Endothelial cell of umbilical vein (primary cell): ENCODE data around the gene DHX36. TPM values are rescaled to one million over a fixed set of nuclear protein-coding genes. Genes with fewer than 3 reads are reported as not detected.

Experiments used
- BruUV-seq: library from RNA; stranded (reverse); fragments of 400-500 nt; replicated peaks from 2 replicates; lab custom pipeline; 2021; lab: Mats Ljungman, UMichigan
- CTCF ChIA-PET: fragments of 300-600, 350-600 bp; sonication (Branson Sonifier 250); formaldehyde crosslinking; loops from one replicate; lab custom pipeline; 2021; ENCODE audit warnings: antibody characterized with exemption, inconsistent platforms; lab: Charles Lee
- POLR2A ChIA-PET: fragments of 300-600, 350-600 bp; sonication (Branson Sonifier 250); formaldehyde crosslinking; loops from one replicate; lab custom pipeline; 2021; ENCODE audit warnings: antibody characterized with exemption, inconsistent platforms; lab: Charles Lee
- DNase-seq: peaks from one replicate; pipeline ENCODE4 v3.0.0-alpha.2; 2011; ENCODE audit warnings: low read depth, low spot score
- FAIRE-seq: peaks from 2 replicates; lab custom pipeline; 2011; peaks lifted over from hg19 to GRCh38; lab: Jason Lieb, UNC
- H2AFZ ChIP-seq: 2 replicates; pipeline ENCODE4 v1.6.0; 2012; ENCODE audit warnings: low read depth, low read length, control low read depth, inconsistent platforms
- H3K27ac ChIP-seq: 2 replicates; pipeline ENCODE4 v1.5.1; 2011; ENCODE audit warnings: low read depth, mild to moderate bottlenecking, control low read depth, low read length, moderate library complexity; ENCODE audit not compliant: insufficient read depth
- H3K27me3 ChIP-seq, 2 experiments: 2 replicates each; pipeline versions ENCODE4 v1.6.0 to v1.6.1; 2011; ENCODE audit warnings: low read length in 2 of 2, mixed read lengths in 1 of 2; ENCODE audit not compliant: control insufficient read depth in 2 of 2, insufficient read depth in 2 of 2
- H3K36me3 ChIP-seq, 2 experiments: 2 replicates in 1 of 2; 3 replicates in 1 of 2; pipeline ENCODE4 v1.5.1; 2011; ENCODE audit warnings: low read length in 2 of 2, mild to moderate bottlenecking in 1 of 2, moderate library complexity in 1 of 2; ENCODE audit not compliant: control insufficient read depth in 2 of 2, insufficient read depth in 2 of 2; ENCODE audit errors: extremely low read depth in 1 of 2
- H3K4me1 ChIP-seq: 3 replicates; pipeline ENCODE4 v1.5.1; 2011; ENCODE audit warnings: mild to moderate bottlenecking, low read length; ENCODE audit not compliant: control insufficient read depth, insufficient read depth; ENCODE audit errors: extremely low read depth
- H3K4me2 ChIP-seq: 2 replicates; pipeline ENCODE4 v1.6.1; 2011; ENCODE audit warnings: low read length, control low read depth, mixed read lengths; ENCODE audit not compliant: insufficient read depth
- H3K4me3 ChIP-seq, 3 experiments: fragments of 200-600 bp in 1 of 3; sonication (generic), shearing (Covaris generic) in 1 of 3; replicated peaks in 1 of 3; 2 replicates each; pipeline ENCODE4 v1.5.1; 2011 to 2016; ENCODE audit warnings: control low read depth in 3 of 3, low read length in 3 of 3, mild to moderate bottlenecking in 2 of 3, inconsistent platforms in 1 of 3, low read depth in 1 of 3, moderate library complexity in 1 of 3; ENCODE audit not compliant: insufficient read depth in 1 of 3
- H3K79me2 ChIP-seq: 2 replicates; pipeline ENCODE4 v1.6.0; 2012; ENCODE audit warnings: low read length, inconsistent platforms; ENCODE audit not compliant: control insufficient read depth, insufficient read depth
- H3K9ac ChIP-seq: replicated peaks from 2 replicates; pipeline ENCODE3; 2011; ENCODE audit warnings: low read length, control low read depth; ENCODE audit not compliant: insufficient read depth; ENCODE audit errors: extremely low read depth
- H3K9me1 ChIP-seq: replicated peaks from 3 replicates; pipeline ENCODE4 v1.6.0; 2011; ENCODE audit warnings: mild to moderate bottlenecking, low read length; ENCODE audit not compliant: control insufficient read depth, insufficient read depth; ENCODE audit errors: extremely low read depth
- H3K9me3 ChIP-seq: replicated peaks from 2 replicates; pipeline ENCODE4 v1.5.1; 2012; ENCODE audit warnings: low read length, inconsistent platforms; ENCODE audit not compliant: control insufficient read depth, insufficient read depth
- H4K20me1 ChIP-seq: replicated peaks from 2 replicates; pipeline ENCODE3; 2011; ENCODE audit warnings: mild to moderate bottlenecking, low read length; ENCODE audit not compliant: control insufficient read depth, insufficient read depth; ENCODE audit errors: extremely low read depth
- CTCF ChIP-seq, 2 donors: IDR thresholded peaks; 1 replicate in 1 of 2; 2 replicates in 1 of 2; pipeline ENCODE4 v1.5.1; 2011; ENCODE audit warnings: low read length in 2 of 2, mild to moderate bottlenecking in 2 of 2, moderate library complexity in 2 of 2, control low read depth in 1 of 2, inconsistent platforms in 1 of 2, low read depth in 1 of 2; ENCODE audit not compliant: insufficient read depth in 1 of 2; ENCODE audit errors: extremely low read depth in 1 of 2
- EZH2 ChIP-seq: IDR thresholded peaks from 2 replicates; pipeline ENCODE4 v1.6.1; 2012; ENCODE audit warnings: borderline replicate concordance, low read depth, mild to moderate bottlenecking, moderate library complexity, low read length, inconsistent platforms; ENCODE audit not compliant: severe bottlenecking
- FOS ChIP-seq: IDR thresholded peaks from 2 replicates; pipeline ENCODE4 v1.6.1; 2011; ENCODE audit warnings: mild to moderate bottlenecking, low read length, moderate library complexity, borderline replicate concordance; ENCODE audit not compliant: insufficient read depth
- GATA2 ChIP-seq: IDR thresholded peaks from 2 replicates; pipeline ENCODE4 v1.7.0; 2011; ENCODE audit warnings: low read depth, mild to moderate bottlenecking, moderate library complexity, mixed read lengths, low read length; ENCODE audit not compliant: insufficient read length, insufficient read depth
- JUN ChIP-seq: IDR thresholded peaks from 2 replicates; pipeline ENCODE4 v1.6.1; 2011; ENCODE audit warnings: borderline replicate concordance, low read depth; ENCODE audit not compliant: insufficient read length, insufficient read depth
- MAX ChIP-seq: IDR thresholded peaks from 2 replicates; pipeline ENCODE4 v1.6.1; 2011; ENCODE audit not compliant: insufficient read depth, insufficient read length
- MYC ChIP-seq: IDR thresholded peaks from one replicate; pipeline ENCODE4 v1.6.1; 2011; ENCODE audit warnings: mild to moderate bottlenecking, low read depth, low read length
- POLR2A ChIP-seq: IDR thresholded peaks from 2 replicates; pipeline ENCODE4 v1.6.1; 2012; ENCODE audit warnings: low read depth, mild to moderate bottlenecking, control low read depth, low read length
- POLR2AphosphoS5 ChIP-seq: IDR thresholded peaks from 2 replicates; pipeline ENCODE4 v1.6.1; 2012; ENCODE audit warnings: low read depth, mild to moderate bottlenecking, control low read depth, low read length, moderate library complexity; ENCODE audit not compliant: insufficient read depth
- dilution Hi-C: fragments of 300-500 bp; cut with MboI; formaldehyde crosslinking; loops from one replicate; pipeline ENCODE4 v1.15.0; 2019; ENCODE audit warnings: low sequenced_read_pairs; ENCODE audit not compliant: extremely low pct_ligation_motif_present
- intact Hi-C: fragments of 100-400 bp; cut with micrococcal nuclease; formaldehyde crosslinking; loops from one replicate; pipeline ENCODE4 v1.10.0; 2022
- polyA plus RNA-seq, 4 experiments: library from polyadenylated mRNA; depleted of rRNA in 3 of 4; stranded (reverse) in 3 of 4; unstranded in 1 of 4; fragments of >200 nt; gene quantifications; 2 replicates each; pipeline versions ENCODE4 v1.2.1 to v1.2.3, GENCODE V29; 2011 to 2012; ENCODE audit warnings: missing spikeins in 1 of 4
- total RNA-seq: library from RNA; stranded (reverse); gene quantifications from 2 replicates; pipeline ENCODE4 v1.2.3, GENCODE V29; 2021

Gene DHX36
- total and polyA plus RNA-seq, 2 donors (not counting 3 experiments of a cell fraction or from before 2014, with no cell fraction given), result 19.6 to 52.7 TPM

GRCh38 chr3:154290187-154290586 is 34.1 kb downstream of the DHX36 start:
- dilution Hi-C loops, result no loop called here
- intact Hi-C loops, result no loop called here

GRCh38 chr3:154285221-154285620 is 39.1 kb downstream of the DHX36 start:
- intact Hi-C loops, result no loop called here
- peaks cover 0 to 32% of the 10 kb centered on the region in 2 experiments for H3K36me3 ChIP-seq
- H3K9me1 ChIP-seq, result no peaks in the 10 kb centered on the region
- TF ChIP-seq EZH2, result no peak
- TF ChIP-seq CTCF (IDR thresholded peaks at IDR 0.05; ENCODE audit: extremely low read depth in 1 of 2, insufficient read depth in 1 of 2, low read depth in 1 of 2, low read length in 2 of 2), result no peak
- TF ChIP-seq POLR2AphosphoS5, result no peak
- no peak for TF ChIP-seq POLR2A
- no peak for TF ChIP-seq JUN
- TF ChIP-seq FOS, result no peak
- TF ChIP-seq MAX, result no peak
- no peak for TF ChIP-seq GATA2
- no peak for TF ChIP-seq MYC
- H3K4me1 ChIP-seq, result no peaks in the 10 kb centered on the region
- DNase-seq (no peak), FAIRE-seq (no peak)
- dilution Hi-C loops, result no loop called here
- no TSS peak for BruUV-seq
- ChIA-PET POLR2A (no interaction called here), CTCF (interaction anchor here (1.0 kb wide), 2 partner anchors 15 to 27 kb away, joined by 3 to 4 read pairs; no protein-coding TSS in a partner anchor)
- H3K79me2 ChIP-seq, result no peaks in the 10 kb centered on the region
- H4K20me1 ChIP-seq, result no peaks in the 10 kb centered on the region
- no peak overlapping the region for H3K4me2 ChIP-seq
- H2AFZ ChIP-seq, result no peak overlapping the region
- no peak overlapping the region for H3K4me3 ChIP-seq
- no peak overlapping the region for H3K27ac ChIP-seq
- H3K9me3 ChIP-seq, result no peaks in the 10 kb centered on the region
- H3K9ac ChIP-seq, result no peak overlapping the region
- H3K27me3 ChIP-seq, result no peaks in the 10 kb centered on the region

More at GRCh38 chr3:154290187-154290586, 34.1 kb downstream of the DHX36 start:
- no peaks in the 10 kb centered on the region for H3K9me3 ChIP-seq
- H3K9ac ChIP-seq, result no peak overlapping the region
- no peak for DNase-seq
- no peaks in the 10 kb centered on the region for H3K9me1 ChIP-seq
- no peaks in the 10 kb centered on the region for H3K27me3 ChIP-seq
- TF ChIP-seq JUN, result no peak
- TF ChIP-seq MAX, result no peak
- no peaks in the 10 kb centered on the region for H3K4me1 ChIP-seq
- peaks cover 0 to 13% of the 10 kb centered on the region in 2 experiments for H3K36me3 ChIP-seq
- ChIA-PET POLR2A (no interaction called here), CTCF (no interaction called here)
- H3K4me2 ChIP-seq, result no peak overlapping the region
- no peaks in the 10 kb centered on the region for H3K79me2 ChIP-seq
- H2AFZ ChIP-seq, result no peak overlapping the region
- BruUV-seq, result no TSS peak
- no peak overlapping the region for H3K27ac ChIP-seq
- no peak overlapping the region for H3K4me3 ChIP-seq
- no peaks in the 10 kb centered on the region for H4K20me1 ChIP-seq
- no peak for FAIRE-seq
